ENCODE data around the gene C2orf78. TPM values are rescaled to one million over a fixed set of nuclear protein-coding genes. Genes with fewer than 3 reads are reported as not detected.

Gene C2orf78
- total and polyA plus RNA-seq, 7 experiments from 2014 or later = not detected

DNA sequence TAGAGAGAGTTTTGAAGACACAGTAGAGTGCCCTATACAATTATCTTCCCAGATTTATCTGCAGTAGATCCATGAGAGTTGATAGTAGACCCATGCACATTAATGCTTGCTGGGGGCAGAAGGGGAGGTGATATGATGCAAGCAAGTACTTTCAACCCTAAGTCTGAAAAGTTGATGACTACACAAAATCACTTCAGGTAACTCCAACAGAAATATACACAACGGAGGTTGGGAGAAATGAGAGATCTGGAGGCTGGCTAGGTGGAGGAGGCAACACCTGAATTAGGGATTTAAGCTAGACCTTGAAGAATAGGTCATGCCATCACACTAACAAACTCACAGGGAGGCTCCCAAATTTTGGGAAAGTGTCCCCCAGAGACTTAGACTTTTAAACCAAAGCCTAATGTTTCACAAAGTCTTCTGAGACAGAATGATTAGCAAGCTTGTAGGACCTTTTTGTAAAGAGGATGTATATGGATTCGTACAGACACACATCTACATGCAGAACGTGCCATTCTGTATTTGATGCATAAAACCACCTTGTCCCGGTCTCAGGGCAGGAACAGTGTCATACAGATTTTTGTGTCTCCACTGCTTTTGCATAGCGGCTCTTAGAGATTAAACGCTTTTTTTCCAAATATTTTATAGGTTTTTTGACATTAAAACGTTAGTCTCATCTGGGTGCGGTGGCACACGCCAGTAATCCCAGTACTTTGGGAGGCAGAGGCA, 43.8 kb downstream of the C2orf78 start:
- H3K4me1 Mint-ChIP-seq = peaks cover 24 to 56% (median 46%) of the 10 kb centered on the region in 7 donors
- H3K27ac ChIP-seq (ENCODE audit: low read depth, low read length) = peak overlapping the region; percentile 97

GRCh38 chr2:73828389-73828817, 44.4 kb downstream of the C2orf78 start:
- ATAC-seq = no peak
- POLR2A ChIA-PET = interaction anchor here (0.7 to 1.8 kb wide), 12 partner anchors 91 to 714 kb away, joined by 3 to 10 read pairs (median 4); partner anchors contain the start of genes AUP1, DGUOK, HTRA2 and MOB1A

More for the DNA sequence above, 43.8 kb downstream of the C2orf78 start:
- Mint-ChIP-seq H3K9me3 (no peaks in the 10 kb centered on the region), H3K27ac (peak overlapping the region; percentile 63 to 99 (median 83)), H3K4me3 (peak overlapping the region; percentile 80 to 99 (median 96)), H3K36me3 (peaks cover 4 to 12% (median 10%) of the 10 kb centered on the region in 5 donors), H3K27me3 (peaks cover 0 to 3% (median 0%) of the 10 kb centered on the region in 5 donors)
- DNase-seq = no peak
- H3K4me1 ChIP-seq (ENCODE audit: control insufficient read depth in 2 of 2, insufficient read depth in 2 of 2, low read length in 2 of 2) = peaks cover 22 to 25% of the 10 kb centered on the region in 2 donors
- POLR2A ChIA-PET = interaction anchor here (0.7 to 1.8 kb wide), 13 partner anchors 91 to 715 kb away, joined by 3 to 10 read pairs (median 4); partner anchors contain the start of genes AUP1, DGUOK, HTRA2 and MOB1A
- H3K36me3 ChIP-seq (ENCODE audit: control insufficient read depth in 2 of 3, insufficient read depth in 3 of 3, low read length in 3 of 3) = peaks cover 0 to 9% (median 0%) of the 10 kb centered on the region in 3 experiments
- ATAC-seq = no peak
- CTCF ChIA-PET = interaction anchor here (0.9 to 1.8 kb wide), 7 partner anchors 12 to 593 kb away, joined by 3 to 7 read pairs (median 5); partner anchors contain the start of genes C2orf81, MOB1A and WDR54
- H3K9me3 ChIP-seq (ENCODE audit: control insufficient read depth in 2 of 3, low read length in 3 of 3) = no peaks in the 10 kb centered on the region
- intact Hi-C loops (cut with micrococcal nuclease) = loop anchor here (1.0 to 10.0 kb wide), 15 partner anchors 23 to 707 kb away; partner anchors contain the start of genes BOLA3 (in 2 of the 2), DUSP11 (in 2 of the 2), DGUOK (in 1 of the 2) and MOB1A (in 1 of the 2)
- H3K27me3 ChIP-seq (ENCODE audit: control insufficient read depth in 2 of 2, insufficient read depth in 2 of 2, low read length in 2 of 2) = no peaks in the 10 kb centered on the region
- H3K4me3 ChIP-seq (ENCODE audit: low read length) = peak overlapping the region; percentile 81

GRCh38 chr2:73828818-73829570, 45.0 kb downstream of the C2orf78 start, which contains the start of gene STAMBP:
Gene STAMBP (plus strand): TSS chr2:73828961. CDS start chr2:73830857, 1,896 bp downstream.
- H3K4me1 Mint-ChIP-seq = peaks cover 24 to 58% (median 52%) of the 10 kb centered on the region in 7 donors
- peak within 1 kb of the TSS; percentile 93 to 99 (median 97) for H3K4me3 Mint-ChIP-seq
- POLR2A ChIA-PET = interaction anchor here (0.7 to 1.8 kb wide), 12 partner anchors 92 to 714 kb away, joined by 3 to 10 read pairs (median 4); partner anchors contain the start of genes AUP1, DGUOK, HTRA2 and MOB1A
- intact Hi-C loops (cut with micrococcal nuclease) = loop anchor here (1.0 to 10.0 kb wide), 15 partner anchors 22 to 706 kb away; partner anchors contain the start of genes BOLA3 (in 2 of the 2), DUSP11 (in 2 of the 2), DGUOK (in 1 of the 2) and MOB1A (in 1 of the 2)
- CTCF ChIA-PET = interaction anchor here (0.6 to 1.8 kb wide), 8 partner anchors 10 to 558 kb away, joined by 3 to 13 read pairs (median 5); partner anchors contain the start of gene MOB1A
- peaks cover 22 to 25% of the 10 kb centered on the region in 2 donors for H3K4me1 ChIP-seq (ENCODE audit: control insufficient read depth in 2 of 2, insufficient read depth in 2 of 2, low read length in 2 of 2)
- H3K9me3 ChIP-seq (ENCODE audit: control insufficient read depth in 2 of 3, low read length in 3 of 3) = no peaks in the 10 kb centered on the region
- H3K27me3 Mint-ChIP-seq = peaks cover 0 to 3% (median 0%) of the 10 kb centered on the region in 5 donors
- peak within 1 kb of the TSS; percentile 81 for H3K4me3 ChIP-seq (ENCODE audit: low read length)
- peak; percentile 96 for ATAC-seq
- peak within 1 kb of the TSS; percentile 97 for H3K27ac ChIP-seq (ENCODE audit: low read depth, low read length)
- DNase-seq = peak; percentile 67 to 95 (median 86)
- no peaks in the 10 kb centered on the region for H3K27me3 ChIP-seq (ENCODE audit: control insufficient read depth in 2 of 2, insufficient read depth in 2 of 2, low read length in 2 of 2)
- H3K9me3 Mint-ChIP-seq = no peaks in the 10 kb centered on the region
- peaks cover 5 to 18% (median 16%) of the 10 kb centered on the region in 5 donors for H3K36me3 Mint-ChIP-seq
- peaks cover 0 to 17% (median 0%) of the 10 kb centered on the region in 3 experiments for H3K36me3 ChIP-seq (ENCODE audit: control insufficient read depth in 2 of 3, insufficient read depth in 3 of 3, low read length in 3 of 3)
- peak within 1 kb of the TSS; percentile 88 to 99 (median 95) for H3K27ac Mint-ChIP-seq

More at GRCh38 chr2:73828389-73828817, 44.4 kb downstream of the C2orf78 start:
- no peaks in the 10 kb centered on the region for H3K9me3 ChIP-seq (ENCODE audit: control insufficient read depth in 2 of 3, low read length in 3 of 3)
- H3K27ac ChIP-seq (ENCODE audit: low read depth, low read length) = peak overlapping the region; percentile 97
- peak overlapping the region; percentile 93 to 99 (median 97) for H3K4me3 Mint-ChIP-seq
- H3K9me3 Mint-ChIP-seq = no peaks in the 10 kb centered on the region
- peaks cover 22 to 25% of the 10 kb centered on the region in 2 donors for H3K4me1 ChIP-seq (ENCODE audit: control insufficient read depth in 2 of 2, insufficient read depth in 2 of 2, low read length in 2 of 2)
- H3K36me3 ChIP-seq (ENCODE audit: control insufficient read depth in 2 of 3, insufficient read depth in 3 of 3, low read length in 3 of 3) = peaks cover 0 to 13% (median 0%) of the 10 kb centered on the region in 3 experiments
- peaks cover 0 to 3% (median 0%) of the 10 kb centered on the region in 5 donors for H3K27me3 Mint-ChIP-seq
- peaks cover 5 to 14% (median 13%) of the 10 kb centered on the region in 5 donors for H3K36me3 Mint-ChIP-seq
- CTCF ChIA-PET = interaction anchor here (0.6 to 1.8 kb wide), 10 partner anchors 11 to 593 kb away, joined by 3 to 13 read pairs (median 5); partner anchors contain the start of genes C2orf81, MOB1A and WDR54
- no peak for DNase-seq
- H3K27me3 ChIP-seq (ENCODE audit: control insufficient read depth in 2 of 2, insufficient read depth in 2 of 2, low read length in 2 of 2) = no peaks in the 10 kb centered on the region
- peak overlapping the region; percentile 88 to 99 (median 95) for H3K27ac Mint-ChIP-seq
- H3K4me1 Mint-ChIP-seq = peaks cover 24 to 58% (median 50%) of the 10 kb centered on the region in 7 donors
- peak overlapping the region; percentile 81 for H3K4me3 ChIP-seq (ENCODE audit: low read length)
- intact Hi-C loops (cut with micrococcal nuclease) = loop anchor here (1.0 to 10.0 kb wide), 15 partner anchors 22 to 706 kb away; partner anchors contain the start of genes BOLA3 (in 2 of the 2), DUSP11 (in 2 of the 2), DGUOK (in 1 of the 2) and MOB1A (in 1 of the 2)

DNA sequence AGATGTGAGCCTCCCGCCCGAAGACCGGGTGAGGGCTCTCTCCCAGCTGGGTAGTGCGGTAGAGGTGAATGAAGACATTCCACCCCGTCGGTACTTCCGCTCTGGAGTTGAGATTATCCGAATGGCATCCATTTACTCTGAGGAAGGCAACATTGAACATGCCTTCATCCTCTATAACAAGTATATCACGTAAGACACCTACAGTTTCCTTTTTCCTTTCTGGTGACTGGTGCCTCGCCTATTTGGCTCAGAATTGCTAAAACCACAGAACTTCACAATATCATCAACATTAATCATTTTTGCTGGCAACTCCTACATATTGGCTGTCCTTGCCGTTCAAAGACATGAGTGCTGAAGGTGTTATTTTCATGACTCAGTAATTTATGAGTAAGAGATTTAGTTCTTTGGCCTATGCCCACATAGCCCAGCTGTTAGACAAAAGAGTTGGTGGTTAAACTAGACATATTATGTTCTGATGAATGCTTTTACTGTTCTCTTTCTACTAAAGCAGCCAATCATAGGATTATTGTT, 47.0 kb downstream of the C2orf78 start:
- Mint-ChIP-seq H3K4me1 (peaks cover 29 to 64% (median 58%) of the 10 kb centered on the region in 7 donors), H3K36me3 (peaks cover 5 to 29% (median 26%) of the 10 kb centered on the region in 5 donors), H3K27me3 (peaks cover 0 to 3% (median 0%) of the 10 kb centered on the region in 5 donors), H3K9me3 (no peaks in the 10 kb centered on the region), H3K4me3 (peak overlapping the region; percentile 1 to 97 (median 34)), H3K27ac (peak overlapping the region in 8 of 9 donors; percentile 0 to 99 (median 80))
- Histone ChIP-seq H3K4me3 (ENCODE audit: low read length) (no peak overlapping the region), H3K27me3 (ENCODE audit: control insufficient read depth in 2 of 2, insufficient read depth in 2 of 2, low read length in 2 of 2) (no peaks in the 10 kb centered on the region), H3K36me3 (ENCODE audit: control insufficient read depth in 2 of 3, insufficient read depth in 3 of 3, low read length in 3 of 3) (peaks cover 0 to 32% (median 0%) of the 10 kb centered on the region in 3 experiments), H3K9me3 (ENCODE audit: control insufficient read depth in 2 of 3, low read length in 3 of 3) (no peaks in the 10 kb centered on the region), H3K4me1 (ENCODE audit: control insufficient read depth in 2 of 2, insufficient read depth in 2 of 2, low read length in 2 of 2) (peaks cover 22 to 25% of the 10 kb centered on the region in 2 donors), H3K27ac (ENCODE audit: low read depth, low read length) (no peak overlapping the region)
- intact Hi-C loops (cut with micrococcal nuclease) = no loop called here
- ChIA-PET CTCF (no interaction called here), POLR2A (interaction anchor here (0.6 kb wide), 1 partner anchor 53 kb away, joined by 3 read pairs; no protein-coding TSS in a partner anchor)
- peak; percentile 10 for ATAC-seq
- DNase-seq = peak in 1 of 9 donors; percentile 34

- CTCF ChIA-PET = interaction anchor here (1.2 kb wide), 1 partner anchor 9 kb away, joined by 6 read pairs; no protein-coding TSS in a partner anchor
- Mint-ChIP-seq H3K4me3 (no peak overlapping the region), H3K4me1 (peaks cover 30 to 57% (median 55%) of the 10 kb centered on the region in 7 donors), H3K36me3 (peaks cover 5 to 32% (median 26%) of the 10 kb centered on the region in 5 donors), H3K27me3 (no peaks in the 10 kb centered on the region), H3K9me3 (no peaks in the 10 kb centered on the region), H3K27ac (peak overlapping the region in 2 of 9 donors; percentile 34 to 36)
- no peak for ATAC-seq
- Histone ChIP-seq H3K4me3 (ENCODE audit: low read length) (no peak overlapping the region), H3K27me3 (ENCODE audit: control insufficient read depth in 2 of 2, insufficient read depth in 2 of 2, low read length in 2 of 2) (no peaks in the 10 kb centered on the region), H3K4me1 (ENCODE audit: control insufficient read depth in 2 of 2, insufficient read depth in 2 of 2, low read length in 2 of 2) (peaks cover 16 to 22% of the 10 kb centered on the region in 2 donors), H3K9me3 (ENCODE audit: control insufficient read depth in 2 of 3, low read length in 3 of 3) (no peaks in the 10 kb centered on the region), H3K36me3 (ENCODE audit: control insufficient read depth in 2 of 3, insufficient read depth in 3 of 3, low read length in 3 of 3) (peaks cover 0 to 45% (median 0%) of the 10 kb centered on the region in 3 experiments), H3K27ac (ENCODE audit: low read depth, low read length) (no peak overlapping the region)
- intact Hi-C loops (cut with micrococcal nuclease) = no loop called here
- POLR2A ChIA-PET = no interaction called here
- DNase-seq = no peak
Observed at GRCh38 chr2:73832930-73833329, 48.9 kb downstream of the C2orf78 start.
